Keratinocyte (primary cell): ENCODE measurements around the gene TLR10.

Experiments
- EZH2 ChIP-seq: IDR thresholded peaks from one replicate; pipeline ENCODE4 v1.6.1; 2012; ENCODE audit warnings: inconsistent platforms, mild to moderate bottlenecking, low read length, moderate library complexity
- TF ChIP-seq, protein P1 (sequence below), 3 experiments: IDR thresholded peaks in 1 of 3; conservative IDR thresholded peaks in 1 of 3; optimal IDR thresholded peaks in 1 of 3; 2 replicates in 2 of 3; 3 replicates in 1 of 3; pipeline versions ENCODE3 to v1.5.1; 2011; ENCODE audit warnings: low read length in 3 of 3, mild to moderate bottlenecking in 3 of 3, moderate library complexity in 2 of 3, control low read depth in 1 of 3, inconsistent platforms in 1 of 3; ENCODE audit not compliant: insufficient read depth in 2 of 3; ENCODE audit errors: extremely low read depth in 1 of 3

DNA sequence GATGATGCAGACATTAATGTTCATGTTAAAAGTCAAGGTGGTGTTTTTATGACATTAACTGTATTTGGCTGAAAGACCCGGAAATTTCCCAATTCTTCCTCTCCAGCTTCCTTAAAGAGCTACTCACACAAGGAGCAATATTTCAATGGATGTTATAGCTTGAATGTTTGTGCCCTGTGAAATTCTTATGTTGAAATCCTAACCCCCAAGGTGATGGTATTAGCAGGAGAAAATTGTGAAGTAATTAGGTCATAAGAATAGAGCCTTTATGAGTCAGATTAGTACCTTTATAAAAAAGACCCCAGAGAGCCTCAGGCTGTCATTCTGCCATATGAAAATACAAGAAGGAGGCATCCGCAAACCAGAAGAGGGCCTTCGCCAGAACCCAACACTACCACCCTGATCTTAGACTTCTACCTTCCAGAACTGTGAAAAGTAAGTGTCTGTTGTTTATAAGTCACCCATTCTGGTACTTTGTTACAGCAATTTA, 18.2 kb upstream of the TLR10 start:
- TF ChIP-seq, protein P1, sequence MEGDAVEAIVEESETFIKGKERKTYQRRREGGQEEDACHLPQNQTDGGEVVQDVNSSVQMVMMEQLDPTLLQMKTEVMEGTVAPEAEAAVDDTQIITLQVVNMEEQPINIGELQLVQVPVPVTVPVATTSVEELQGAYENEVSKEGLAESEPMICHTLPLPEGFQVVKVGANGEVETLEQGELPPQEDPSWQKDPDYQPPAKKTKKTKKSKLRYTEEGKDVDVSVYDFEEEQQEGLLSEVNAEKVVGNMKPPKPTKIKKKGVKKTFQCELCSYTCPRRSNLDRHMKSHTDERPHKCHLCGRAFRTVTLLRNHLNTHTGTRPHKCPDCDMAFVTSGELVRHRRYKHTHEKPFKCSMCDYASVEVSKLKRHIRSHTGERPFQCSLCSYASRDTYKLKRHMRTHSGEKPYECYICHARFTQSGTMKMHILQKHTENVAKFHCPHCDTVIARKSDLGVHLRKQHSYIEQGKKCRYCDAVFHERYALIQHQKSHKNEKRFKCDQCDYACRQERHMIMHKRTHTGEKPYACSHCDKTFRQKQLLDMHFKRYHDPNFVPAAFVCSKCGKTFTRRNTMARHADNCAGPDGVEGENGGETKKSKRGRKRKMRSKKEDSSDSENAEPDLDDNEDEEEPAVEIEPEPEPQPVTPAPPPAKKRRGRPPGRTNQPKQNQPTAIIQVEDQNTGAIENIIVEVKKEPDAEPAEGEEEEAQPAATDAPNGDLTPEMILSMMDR (optimal IDR thresholded peaks at IDR 0.05 in 1 of 3, IDR thresholded peaks at IDR 0.05 in 1 of 3, conservative IDR thresholded peaks at IDR 0.05 in 1 of 3; ENCODE audit: extremely low read depth in 1 of 3, insufficient read depth in 2 of 3, low read length in 3 of 3), result no peak
- TF ChIP-seq EZH2, result no peak
